Measurements from ENCODE around the gene LYRM7. TPM values are rescaled to one million over a fixed set of nuclear protein-coding genes. Genes with fewer than 3 reads are reported as not detected.
"Not testable (repeated sequence)": the region's sequence is repeated elsewhere in the genome, so short reads cannot be mapped to it uniquely, and the experiment has no call there.

Gene LYRM7
- total RNA-seq: 6.5 TPM
- polyA plus RNA-seq: 1 to 10 TPM; 4.3 to 5.1 (median 4.7) TPM

- Mint-ChIP-seq H3K4me3 (peak within 1 kb of the TSS; percentile 90 to 99 (median 97)), H3K36me3 (no peaks in the 10 kb centered on the region), H3K27me3 (no peaks in the 10 kb centered on the region), H3K4me1 (peaks cover 0 to 52% (median 40%) of the 10 kb centered on the region in 4 donors), H3K9me3 (peaks cover 0 to 1% (median 0%) of the 10 kb centered on the region in 7 donors), H3K27ac (peak within 1 kb of the TSS; percentile 95 to 99 (median 98))
- Histone ChIP-seq H3K9me3 (ENCODE audit: control insufficient read depth in 2 of 2, low read length in 2 of 2) (no peaks in the 10 kb centered on the region), H3K27ac (ENCODE audit: insufficient read depth, low read length, poor library complexity, severe bottlenecking) (peak within 1 kb of the TSS; percentile 86), H3K27me3 (ENCODE audit: control insufficient read depth, insufficient read depth, low read length) (no peaks in the 10 kb centered on the region), H3K4me3 (ENCODE audit: low read depth, low read length) (peak within 1 kb of the TSS; percentile 94), H3K4me1 (ENCODE audit: control insufficient read depth, insufficient read depth, low read length, poor library complexity, severe bottlenecking) (peaks cover 18% of the 10 kb centered on the region), H3K36me3 (ENCODE audit: control insufficient read depth, insufficient read depth, low read length) (no peaks in the 10 kb centered on the region)
- ATAC-seq (ENCODE audit: low read depth in 2 of 2): peak; percentile 96
- DNase-seq: peak; percentile 96 to 100 (median 97)
Observed at GRCh38 chr5:131170540-131171275, at the start of gene LYRM7. TSS of gene LYRM7 (plus strand) at chr5:131170944. CDS start at chr5:131171021, 77 bp downstream.

GRCh38 chr5:131127244-131127643 lies 43.5 kb upstream of the LYRM7 start:
- peaks cover 0 to 15% (median 10%) of the 10 kb centered on the region in 7 donors for H3K9me3 Mint-ChIP-seq
- DNase-seq, H3K4me3 Mint-ChIP-seq: not testable (repeated sequence)

DNA sequence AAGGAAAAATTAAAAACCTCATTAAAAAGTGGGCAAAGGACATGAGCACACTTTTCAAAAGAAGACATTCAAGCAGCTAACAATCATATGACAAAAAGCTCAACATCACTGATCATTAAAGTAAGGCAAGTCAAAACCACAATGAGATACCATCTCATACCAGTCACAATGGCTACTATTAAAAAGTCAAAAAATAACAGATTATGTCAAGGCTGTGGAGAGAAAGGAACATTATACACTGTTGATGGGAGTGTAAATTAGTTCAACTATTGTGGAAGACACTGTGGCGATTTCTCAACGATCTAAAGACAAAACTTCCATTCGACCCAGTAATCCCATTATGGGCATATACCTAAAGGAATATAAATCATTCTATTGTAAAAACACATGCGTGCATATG lies 41.4 kb upstream of the LYRM7 start:
- no peak for ATAC-seq (ENCODE audit: low read depth in 2 of 2)
- Histone ChIP-seq H3K4me3 (ENCODE audit: low read depth, low read length) (no peak overlapping the region), H3K4me1 (ENCODE audit: control insufficient read depth, insufficient read depth, low read length, poor library complexity, severe bottlenecking) (no peaks in the 10 kb centered on the region), H3K27me3 (ENCODE audit: control insufficient read depth, insufficient read depth, low read length) (no peaks in the 10 kb centered on the region), H3K9me3 (ENCODE audit: control insufficient read depth in 2 of 2, low read length in 2 of 2) (peaks cover 0 to 2% of the 10 kb centered on the region in 2 experiments), H3K27ac (ENCODE audit: insufficient read depth, low read length, poor library complexity, severe bottlenecking) (no peak overlapping the region), H3K36me3 (ENCODE audit: control insufficient read depth, insufficient read depth, low read length) (no peaks in the 10 kb centered on the region)
- peaks cover 0 to 16% (median 8%) of the 10 kb centered on the region in 7 donors for H3K9me3 Mint-ChIP-seq
- no peak overlapping the region for H3K27ac Mint-ChIP-seq
- H3K36me3 Mint-ChIP-seq: no peaks in the 10 kb centered on the region
- H3K27me3 Mint-ChIP-seq: peaks cover 10% of the 10 kb centered on the region
- DNase-seq: no peak
- H3K4me1 Mint-ChIP-seq: no peaks in the 10 kb centered on the region
- no peak overlapping the region for H3K4me3 Mint-ChIP-seq

More at GRCh38 chr5:131127244-131127643, 43.5 kb upstream of the LYRM7 start:
- not testable (repeated sequence) for H3K4me3 ChIP-seq (ENCODE audit: low read depth, low read length); H3K27me3 ChIP-seq (ENCODE audit: control insufficient read depth, insufficient read depth, low read length); H3K4me1 ChIP-seq (ENCODE audit: control insufficient read depth, insufficient read depth, low read length, poor library complexity, severe bottlenecking); H3K4me1 Mint-ChIP-seq; ATAC-seq (ENCODE audit: low read depth in 2 of 2); H3K9me3 ChIP-seq (ENCODE audit: control insufficient read depth in 2 of 2, low read length in 2 of 2); H3K27ac ChIP-seq (ENCODE audit: insufficient read depth, low read length, poor library complexity, severe bottlenecking); H3K36me3 ChIP-seq (ENCODE audit: control insufficient read depth, insufficient read depth, low read length); H3K36me3 Mint-ChIP-seq; H3K27ac Mint-ChIP-seq
- peaks cover 16% of the 10 kb centered on the region for H3K27me3 Mint-ChIP-seq

GRCh38 chr5:131133091-131133490 lies 37.7 kb upstream of the LYRM7 start:
- not testable (repeated sequence) for H3K36me3 Mint-ChIP-seq; DNase-seq; ATAC-seq (ENCODE audit: low read depth in 2 of 2); H3K27ac Mint-ChIP-seq; H3K36me3 ChIP-seq (ENCODE audit: control insufficient read depth, insufficient read depth, low read length); H3K27me3 ChIP-seq (ENCODE audit: control insufficient read depth, insufficient read depth, low read length); H3K9me3 ChIP-seq (ENCODE audit: control insufficient read depth in 2 of 2, low read length in 2 of 2); H3K4me3 Mint-ChIP-seq; H3K4me1 ChIP-seq (ENCODE audit: control insufficient read depth, insufficient read depth, low read length, poor library complexity, severe bottlenecking); H3K27ac ChIP-seq (ENCODE audit: insufficient read depth, low read length, poor library complexity, severe bottlenecking); H3K4me3 ChIP-seq (ENCODE audit: low read depth, low read length)
- Mint-ChIP-seq H3K4me1 (peaks cover 0 to 13% (median 5%) of the 10 kb centered on the region in 4 donors), H3K27me3 (peaks cover 18% of the 10 kb centered on the region), H3K9me3 (peaks cover 0 to 18% (median 4%) of the 10 kb centered on the region in 7 donors)

DNA sequence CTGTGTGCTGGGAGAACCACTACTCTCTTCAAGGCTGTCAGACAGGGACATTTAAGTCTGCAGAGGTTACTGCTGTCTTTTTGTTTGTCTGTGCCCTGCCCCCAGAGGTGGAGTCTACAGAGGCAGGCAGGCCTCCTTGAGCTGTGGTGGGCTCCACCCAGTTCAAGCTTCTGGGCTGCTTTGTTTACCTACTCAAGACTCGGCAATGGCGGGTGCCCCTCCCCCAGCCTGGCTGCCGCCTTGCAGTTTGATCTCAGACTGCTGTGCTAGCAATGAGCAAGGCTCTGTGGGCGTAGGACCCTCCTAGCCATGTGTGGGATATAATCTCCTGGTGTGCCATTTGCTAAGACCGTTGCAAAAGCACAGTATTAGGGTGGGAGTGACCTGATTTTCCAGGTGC lies 32.3 kb upstream of the LYRM7 start:
- H3K9me3 Mint-ChIP-seq: peaks cover 0 to 15% (median 4%) of the 10 kb centered on the region in 7 donors
- H3K4me1 ChIP-seq (ENCODE audit: control insufficient read depth, insufficient read depth, low read length, poor library complexity, severe bottlenecking); H3K27me3 ChIP-seq (ENCODE audit: control insufficient read depth, insufficient read depth, low read length); H3K4me3 ChIP-seq (ENCODE audit: low read depth, low read length); H3K27ac ChIP-seq (ENCODE audit: insufficient read depth, low read length, poor library complexity, severe bottlenecking); H3K36me3 Mint-ChIP-seq; H3K36me3 ChIP-seq (ENCODE audit: control insufficient read depth, insufficient read depth, low read length); ATAC-seq (ENCODE audit: low read depth in 2 of 2); H3K9me3 ChIP-seq (ENCODE audit: control insufficient read depth in 2 of 2, low read length in 2 of 2): not testable (repeated sequence)
- peak in 2 of 3 donors; percentile 24 to 39 for DNase-seq
- peak overlapping the region in 1 of 4 donors; percentile 51 for H3K4me3 Mint-ChIP-seq
- peak overlapping the region in 2 of 3 donors; percentile 20 to 64 for H3K27ac Mint-ChIP-seq
- H3K27me3 Mint-ChIP-seq: peaks cover 21% of the 10 kb centered on the region
- H3K4me1 Mint-ChIP-seq: peaks cover 5 to 23% (median 12%) of the 10 kb centered on the region in 4 donors

DNA sequence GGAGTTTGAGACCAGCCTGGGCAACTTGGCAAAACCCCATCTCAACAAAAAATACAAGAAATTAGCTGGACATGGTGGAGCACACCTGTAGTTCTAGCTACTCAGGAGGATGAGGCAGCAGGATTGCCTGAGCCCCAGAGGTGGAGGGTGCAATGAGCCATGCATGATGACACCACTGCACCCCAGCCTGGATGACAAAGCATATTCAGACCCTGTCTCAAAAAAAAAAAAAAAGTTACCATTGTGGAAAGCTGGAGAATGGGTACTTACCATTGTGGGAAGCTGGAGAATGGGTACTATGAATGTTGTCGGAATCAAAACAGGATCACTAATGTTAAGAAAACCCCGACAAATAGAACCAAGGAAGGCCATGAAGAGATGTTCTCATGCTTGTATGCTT lies 31.4 kb upstream of the LYRM7 start:
- H3K27me3 Mint-ChIP-seq: peaks cover 21% of the 10 kb centered on the region
- H3K27ac Mint-ChIP-seq: no peak overlapping the region
- peaks cover 7% of the 10 kb centered on the region for H3K36me3 Mint-ChIP-seq
- peaks cover 0 to 12% (median 4%) of the 10 kb centered on the region in 7 donors for H3K9me3 Mint-ChIP-seq
- H3K27me3 ChIP-seq (ENCODE audit: control insufficient read depth, insufficient read depth, low read length): peaks cover 5% of the 10 kb centered on the region
- no peaks in the 10 kb centered on the region for H3K9me3 ChIP-seq (ENCODE audit: control insufficient read depth in 2 of 2, low read length in 2 of 2)
- peaks cover 5 to 23% (median 12%) of the 10 kb centered on the region in 4 donors for H3K4me1 Mint-ChIP-seq
- no peak overlapping the region for H3K4me3 Mint-ChIP-seq
- H3K27ac ChIP-seq (ENCODE audit: insufficient read depth, low read length, poor library complexity, severe bottlenecking): no peak overlapping the region
- no peak overlapping the region for H3K4me3 ChIP-seq (ENCODE audit: low read depth, low read length)
- no peaks in the 10 kb centered on the region for H3K36me3 ChIP-seq (ENCODE audit: control insufficient read depth, insufficient read depth, low read length)
- DNase-seq (no peak), ATAC-seq (ENCODE audit: low read depth in 2 of 2) (no peak)
- no peaks in the 10 kb centered on the region for H3K4me1 ChIP-seq (ENCODE audit: control insufficient read depth, insufficient read depth, low read length, poor library complexity, severe bottlenecking)

- peaks cover 0 to 12% (median 2%) of the 10 kb centered on the region in 7 donors for H3K9me3 Mint-ChIP-seq
- Histone ChIP-seq H3K4me1 (ENCODE audit: control insufficient read depth, insufficient read depth, low read length, poor library complexity, severe bottlenecking) (no peaks in the 10 kb centered on the region), H3K27me3 (ENCODE audit: control insufficient read depth, insufficient read depth, low read length) (peaks cover 5% of the 10 kb centered on the region), H3K27ac (ENCODE audit: insufficient read depth, low read length, poor library complexity, severe bottlenecking) (no peak overlapping the region), H3K4me3 (ENCODE audit: low read depth, low read length) (no peak overlapping the region), H3K36me3 (ENCODE audit: control insufficient read depth, insufficient read depth, low read length) (no peaks in the 10 kb centered on the region), H3K9me3 (ENCODE audit: control insufficient read depth in 2 of 2, low read length in 2 of 2) (no peaks in the 10 kb centered on the region)
- no peak for DNase-seq
- H3K4me3 Mint-ChIP-seq: no peak overlapping the region
- H3K27me3 Mint-ChIP-seq: peaks cover 7% of the 10 kb centered on the region
- H3K27ac Mint-ChIP-seq: no peak overlapping the region
- H3K4me1 Mint-ChIP-seq: peaks cover 5 to 10% (median 7%) of the 10 kb centered on the region in 4 donors
- no peak for ATAC-seq (ENCODE audit: low read depth in 2 of 2)
- no peaks in the 10 kb centered on the region for H3K36me3 Mint-ChIP-seq
Observed at GRCh38 chr5:131142970-131143617, 27.6 kb upstream of the LYRM7 start.
